Tibial nerve (tissue), 4 donors: ENCODE measurements around the gene SPECC1. TPM values are rescaled to one million over a fixed set of nuclear protein-coding genes. Genes with fewer than 3 reads are reported as not detected.

Experiments used
- DNase-seq, 2 donors: peaks; one replicate each; pipeline ENCODE4 v3.0.0-alpha.2; 2019; ENCODE audit warnings: low spot score in 2 of 2
- H3K27ac ChIP-seq, 4 donors: fragments of 200-600 bp; sonication (generic) in 3 of 4; one replicate each; pipeline ENCODE4 v1.5.1; 2017 to 2019; ENCODE audit warnings: mild to moderate bottlenecking in 1 of 4
- H3K27me3 ChIP-seq, 2 donors: fragments of 200-600 bp; sonication (generic) in 1 of 2; one replicate each; pipeline versions ENCODE4 v1.5.1 to v1.6.0; 2017 to 2019
- H3K36me3 ChIP-seq, 3 donors: fragments of 200-600 bp; sonication (generic); one replicate each; pipeline ENCODE4 v1.5.1; 2018 to 2019
- H3K4me1 ChIP-seq, 4 donors: fragments of 200-600 bp; sonication (generic) in 3 of 4; one replicate each; pipeline ENCODE4 v1.5.1; 2017 to 2019
- H3K4me3 ChIP-seq, 4 donors: fragments of 200-600 bp; sonication (generic) in 3 of 4; one replicate each; pipeline ENCODE4 v1.5.1; 2017 to 2019; ENCODE audit warnings: mild to moderate bottlenecking in 1 of 4, moderate library complexity in 1 of 4
- H3K9me3 ChIP-seq, 4 donors: fragments of 200-600 bp; sonication (generic) in 3 of 4; one replicate each; pipeline ENCODE4 v1.5.1; 2017 to 2019
- CTCF ChIP-seq, 5 experiments: fragments of 200-600 bp in 3 of 5; fragments of 450-650 bp in 2 of 5; sonication (generic) in 3 of 5; IDR thresholded peaks; one replicate each; pipeline ENCODE4 v1.5.1; 2016 to 2019; ENCODE audit warnings: antibody characterized with exemption in 5 of 5, mild to moderate bottlenecking in 3 of 5, moderate library complexity in 2 of 5
- EP300 ChIP-seq, 2 donors: sonication (generic); formaldehyde crosslinking; IDR thresholded peaks; one replicate each; pipeline ENCODE4 v1.6.1; 2017; ENCODE audit warnings: antibody characterized with exemption in 2 of 2, mild to moderate bottlenecking in 1 of 2
- POLR2A ChIP-seq, 2 donors: fragments of 450-650 bp; IDR thresholded peaks; one replicate each; pipeline ENCODE4 v1.6.1; 2017; ENCODE audit warnings: antibody characterized with exemption in 2 of 2, mild to moderate bottlenecking in 2 of 2, moderate library complexity in 2 of 2
- WGBS, 2 donors: methylation state at CpG; one replicate each; pipeline ENCODE4 v1.1.5; 2018; 5-methylcytosine and 5-hydroxymethylcytosine counted together
- total RNA-seq, 4 donors: library from RNA; depleted of rRNA; stranded (reverse); fragments of >200 nt; gene quantifications; one replicate each; pipeline ENCODE4 v1.1.0, GENCODE V29; 2016

Gene SPECC1
- total RNA-seq, 4 donors from 2014 or later = 63.2 to 139 (median 98.1) TPM

- H3K27me3 ChIP-seq = no peaks in the 10 kb centered on the region
- no peak for TF ChIP-seq EP300 (IDR thresholded peaks at IDR 0.05)
- no peak for TF ChIP-seq POLR2A (IDR thresholded peaks at IDR 0.05)
- TF ChIP-seq CTCF (IDR thresholded peaks at IDR 0.05) = no peak
- DNase-seq = no peak
- no peak overlapping the region for H3K27ac ChIP-seq
- H3K4me1 ChIP-seq = peaks cover 0 to under 1% (median 0%) of the 10 kb centered on the region in 4 donors
- H3K9me3 ChIP-seq = no peaks in the 10 kb centered on the region
- peaks cover 0 to 12% (median 0%) of the 10 kb centered on the region in 3 donors for H3K36me3 ChIP-seq
- 97 to 98% methylated on average over 4 of the region's 4 CpGs for WGBS, 2 donors
- no peak overlapping the region for H3K4me3 ChIP-seq
These were observed 232.7 kb downstream of the SPECC1 start for GRCh38 chr17:20241855-20242254.

GRCh38 chr17:20242271-20242670 is 233.1 kb downstream of the SPECC1 start:
- Histone ChIP-seq H3K36me3 (peaks cover 0 to 16% (median 0%) of the 10 kb centered on the region in 3 donors), H3K27ac (no peak overlapping the region), H3K4me3 (no peak overlapping the region), H3K27me3 (no peaks in the 10 kb centered on the region), H3K9me3 (no peaks in the 10 kb centered on the region), H3K4me1 (no peaks in the 10 kb centered on the region)
- DNase-seq = no peak
- TF ChIP-seq CTCF (IDR thresholded peaks at IDR 0.05) (no peak), POLR2A (IDR thresholded peaks at IDR 0.05) (no peak), EP300 (IDR thresholded peaks at IDR 0.05) (no peak)
- 99% methylated on average over 3 of the region's 3 CpGs for WGBS, 2 donors

- 67 to 71% methylated on average over 1 of the region's 1 CpG for WGBS, 2 donors
- H3K4me1 ChIP-seq = no peaks in the 10 kb centered on the region
- TF ChIP-seq POLR2A (IDR thresholded peaks at IDR 0.05) (no peak), EP300 (IDR thresholded peaks at IDR 0.05) (no peak), CTCF (IDR thresholded peaks at IDR 0.05) (no peak)
- no peaks in the 10 kb centered on the region for H3K27me3 ChIP-seq
- H3K36me3 ChIP-seq = peaks cover 0 to 28% (median 0%) of the 10 kb centered on the region in 3 donors
- DNase-seq = no peak
- no peaks in the 10 kb centered on the region for H3K9me3 ChIP-seq
- no peak overlapping the region for H3K27ac ChIP-seq
- H3K4me3 ChIP-seq = no peak overlapping the region
These were observed 234.4 kb downstream of the SPECC1 start for GRCh38 chr17:20243524-20243923.

- no peaks in the 10 kb centered on the region for H3K4me1 ChIP-seq
- TF ChIP-seq EP300 (IDR thresholded peaks at IDR 0.05) = no peak
- TF ChIP-seq CTCF (IDR thresholded peaks at IDR 0.05) = no peak
- no peak for TF ChIP-seq POLR2A (IDR thresholded peaks at IDR 0.05)
- DNase-seq = no peak
These were observed 235.5 kb downstream of the SPECC1 start for GRCh38 chr17:20244671-20245070.

GRCh38 chr17:20246692-20247091 is 237.5 kb downstream of the SPECC1 start:
- Histone ChIP-seq H3K9me3 (peaks cover 0 to 11% (median 0%) of the 10 kb centered on the region in 4 donors), H3K4me3 (no peak overlapping the region), H3K36me3 (peaks cover 0 to 43% (median 0%) of the 10 kb centered on the region in 3 donors), H3K4me1 (no peaks in the 10 kb centered on the region), H3K27me3 (no peaks in the 10 kb centered on the region), H3K27ac (no peak overlapping the region)
- no peak for DNase-seq
- no peak for TF ChIP-seq EP300 (IDR thresholded peaks at IDR 0.05)
- TF ChIP-seq CTCF (IDR thresholded peaks at IDR 0.05) = no peak
- TF ChIP-seq POLR2A (IDR thresholded peaks at IDR 0.05) = no peak
- WGBS, 2 donors = 51 to 74% methylated on average over 1 of the region's 1 CpG

More at GRCh38 chr17:20244671-20245070, 235.5 kb downstream of the SPECC1 start:
- 89% methylated on average over 1 of the region's 1 CpG for WGBS, 2 donors
- no peaks in the 10 kb centered on the region for H3K27me3 ChIP-seq
- no peak overlapping the region for H3K4me3 ChIP-seq
- H3K36me3 ChIP-seq = peaks cover 0 to 37% (median 0%) of the 10 kb centered on the region in 3 donors
- H3K9me3 ChIP-seq = peaks cover 0 to 7% (median 0%) of the 10 kb centered on the region in 4 donors
- no peak overlapping the region for H3K27ac ChIP-seq
